ENCODE data around the gene PHF2. TPM values are rescaled to one million over a fixed set of nuclear protein-coding genes. Genes with fewer than 3 reads are reported as not detected.

Gene PHF2
- total RNA-seq, 2 donors from 2014 or later, result 24.7 to 29.3 TPM

- Histone ChIP-seq H3K27me3 (no peaks in the 10 kb centered on the region), H3K4me3 (no peak overlapping the region), H3K36me3 (peaks cover 56% of the 10 kb centered on the region), H3K9me3 (peaks cover 0 to 14% of the 10 kb centered on the region in 2 donors), H3K4me1 (no peaks in the 10 kb centered on the region), H3K27ac (no peak overlapping the region)
- TF ChIP-seq CTCF (IDR thresholded peaks at IDR 0.05), result no peak
- DNase-seq (ENCODE audit: low spot score), result no peak
Observed at GRCh38 chr9:93637886-93638285, 61.5 kb downstream of the PHF2 start.

GRCh38 chr9:93640027-93640426 is 63.6 kb downstream of the PHF2 start:
- Histone ChIP-seq H3K27me3 (no peaks in the 10 kb centered on the region), H3K9me3 (peaks cover 0 to 14% of the 10 kb centered on the region in 2 donors), H3K27ac (no peak overlapping the region), H3K36me3 (peaks cover 41% of the 10 kb centered on the region), H3K4me3 (no peak overlapping the region), H3K4me1 (no peaks in the 10 kb centered on the region)
- no peak for DNase-seq (ENCODE audit: low spot score)
- TF ChIP-seq CTCF (IDR thresholded peaks at IDR 0.05), result no peak

GRCh38 chr9:93642961-93643360 is 66.6 kb downstream of the PHF2 start:
- Histone ChIP-seq H3K9me3 (peaks cover 0 to 8% of the 10 kb centered on the region in 2 donors), H3K27me3 (no peaks in the 10 kb centered on the region), H3K4me1 (no peaks in the 10 kb centered on the region), H3K27ac (no peak overlapping the region), H3K4me3 (no peak overlapping the region), H3K36me3 (peaks cover 42% of the 10 kb centered on the region)
- no peak for TF ChIP-seq CTCF (IDR thresholded peaks at IDR 0.05)
- DNase-seq (ENCODE audit: low spot score), result no peak

- no peak for DNase-seq (ENCODE audit: low spot score)
- H3K36me3 ChIP-seq, result peaks cover 40% of the 10 kb centered on the region
- no peak for TF ChIP-seq CTCF (IDR thresholded peaks at IDR 0.05)
Observed at GRCh38 chr9:93644397-93645088, 68.2 kb downstream of the PHF2 start.

GRCh38 chr9:93645149-93645889 is 68.9 kb downstream of the PHF2 start:
- H3K4me1 ChIP-seq, result no peaks in the 10 kb centered on the region
- no peaks in the 10 kb centered on the region for H3K27me3 ChIP-seq
- H3K9me3 ChIP-seq, result no peaks in the 10 kb centered on the region
- no peak overlapping the region for H3K4me3 ChIP-seq
- peaks cover 45% of the 10 kb centered on the region for H3K36me3 ChIP-seq
- TF ChIP-seq CTCF (IDR thresholded peaks at IDR 0.05), result no peak
- H3K27ac ChIP-seq, result no peak overlapping the region
- DNase-seq (ENCODE audit: low spot score), result no peak

More at GRCh38 chr9:93644397-93645088, 68.2 kb downstream of the PHF2 start:
- Histone ChIP-seq H3K4me1 (no peaks in the 10 kb centered on the region), H3K9me3 (no peaks in the 10 kb centered on the region), H3K27ac (no peak overlapping the region), H3K4me3 (no peak overlapping the region), H3K27me3 (no peaks in the 10 kb centered on the region)
